Activated CD4-positive, alpha-beta T cell treated with anti-CD3 and anti-CD28 coated beads, Interleukin-2, amount 50 U/mL, for 48 hours (primary cell): ENCODE results near the gene CD80.
A peak's percentile ranks its signal among the peaks of the same experiment; 100 is the strongest.

Source experiments
- DNase-seq, 2 experiments: peaks; one replicate each; pipeline ENCODE4 v3.0.0-alpha.2; 2020

Gene CD80

GRCh38 chr3:119543147-119543546, 16.3 kb downstream of the CD80 start:
- no peak for DNase-seq

- DNase-seq = no peak
Observed at GRCh38 chr3:119542168-119542767, 17.1 kb downstream of the CD80 start.

- no peak for DNase-seq
Observed at GRCh38 chr3:119541547-119541946, 17.9 kb downstream of the CD80 start.

GRCh38 chr3:119538772-119539171, 20.6 kb downstream of the CD80 start:
- no peak for DNase-seq

GRCh38 chr3:119536757-119537156, 22.7 kb downstream of the CD80 start:
- DNase-seq = no peak

- DNase-seq = no peak
Observed at GRCh38 chr3:119534296-119534695, 25.1 kb downstream of the CD80 start.

GRCh38 chr3:119531151-119531550, 28.3 kb downstream of the CD80 start:
- no peak for DNase-seq

- no peak for DNase-seq
Observed at GRCh38 chr3:119530456-119530855, 29.0 kb downstream of the CD80 start.

GRCh38 chr3:119529883-119530282, 29.5 kb downstream of the CD80 start:
- no peak for DNase-seq

- no peak for DNase-seq
Observed at GRCh38 chr3:119527714-119528113, 31.7 kb downstream of the CD80 start.

GRCh38 chr3:119524931-119525662, 34.3 kb downstream of the CD80 start:
- no peak for DNase-seq

GRCh38 chr3:119518026-119518425, 41.4 kb downstream of the CD80 start:
- DNase-seq = no peak

GRCh38 chr3:119517112-119517511, 42.3 kb downstream of the CD80 start:
- DNase-seq = no peak

GRCh38 chr3:119514637-119515036, 44.8 kb downstream of the CD80 start:
- no peak for DNase-seq

- no peak for DNase-seq
Observed at GRCh38 chr3:119510690-119511089, 48.7 kb downstream of the CD80 start.

- peak in 1 of 2 experiments; percentile 29 for DNase-seq
Observed at GRCh38 chr3:119508172-119508845, 51.1 kb downstream of the CD80 start.

GRCh38 chr3:119507404-119507803, 52.0 kb downstream of the CD80 start:
- no peak for DNase-seq

- no peak for DNase-seq
Observed at GRCh38 chr3:119506631-119507030, 52.8 kb downstream of the CD80 start.

GRCh38 chr3:119500901-119501300, 58.5 kb downstream of the CD80 start:
- DNase-seq = no peak

- DNase-seq = no peak
Observed at GRCh38 chr3:119500265-119500664, 59.1 kb downstream of the CD80 start.

- DNase-seq = peak; percentile 97
Observed at GRCh38 chr3:119498186-119499011, 61.0 kb downstream of the CD80 start, which contains the start of gene TIMMDC1. Gene TIMMDC1, plus strand, starts transcription at chr3:119498547. Its CDS starts 187 bp downstream, at chr3:119498734.

GRCh38 chr3:119497820-119498185, 61.6 kb downstream of the CD80 start:
- peak in 1 of 2 experiments; percentile 21 for DNase-seq

- DNase-seq = no peak
Observed at GRCh38 chr3:119494597-119494996, 64.8 kb downstream of the CD80 start.
